Skeletal muscle cell (primary cell): Measurements from ENCODE around the gene SLC34A2.
"Not testable (repeated sequence)": the region's sequence is repeated elsewhere in the genome, so short reads cannot be mapped to it uniquely, and the experiment has no call there.

ENCODE experiments used
- DNase-seq: peaks from one replicate; pipeline ENCODE4 v3.0.0-alpha.2; 2010; ENCODE audit warnings: low read depth
- H3K4me3 ChIP-seq: 2 replicates; pipeline ENCODE4 v1.5.1; 2011; ENCODE audit warnings: low read depth, mild to moderate bottlenecking, control low read depth, low read length, moderate library complexity

Gene SLC34A2

GRCh38 chr4:25654971-25655963, at the start of gene SLC34A2:
Gene SLC34A2, plus strand, starts transcription at chr4:25655851. Its CDS starts 6,650 bp downstream, at chr4:25662501.
- no peak within 1 kb of the TSS for H3K4me3 ChIP-seq
- no peak for DNase-seq

GRCh38 chr4:25608644-25609043, 47.0 kb upstream of the SLC34A2 start:
- DNase-seq = no peak
- no peak overlapping the region for H3K4me3 ChIP-seq

- DNase-seq = no peak
- H3K4me3 ChIP-seq = no peak overlapping the region
Observed at GRCh38 chr4:25609976-25610375, 45.7 kb upstream of the SLC34A2 start.

GRCh38 chr4:25613613-25614012, 42.0 kb upstream of the SLC34A2 start:
- H3K4me3 ChIP-seq, DNase-seq: not testable (repeated sequence)

GRCh38 chr4:25614807-25615206, 40.8 kb upstream of the SLC34A2 start:
- DNase-seq = no peak
- H3K4me3 ChIP-seq = no peak overlapping the region

GRCh38 chr4:25621027-25621930, 34.4 kb upstream of the SLC34A2 start:
- H3K4me3 ChIP-seq = no peak overlapping the region
- no peak for DNase-seq

- DNase-seq = no peak
- no peak overlapping the region for H3K4me3 ChIP-seq
Observed at GRCh38 chr4:25624616-25625015, 31.0 kb upstream of the SLC34A2 start.

GRCh38 chr4:25628451-25628850, 27.2 kb upstream of the SLC34A2 start:
- no peak overlapping the region for H3K4me3 ChIP-seq
- DNase-seq = no peak

GRCh38 chr4:25632135-25632534, 23.5 kb upstream of the SLC34A2 start:
- H3K4me3 ChIP-seq = no peak overlapping the region
- DNase-seq = no peak

GRCh38 chr4:25633541-25633940, 22.1 kb upstream of the SLC34A2 start:
- no peak for DNase-seq

GRCh38 chr4:25635501-25635900, 20.1 kb upstream of the SLC34A2 start:
- H3K4me3 ChIP-seq = no peak overlapping the region

More at GRCh38 chr4:25633541-25633940, 22.1 kb upstream of the SLC34A2 start:
- no peak overlapping the region for H3K4me3 ChIP-seq

GRCh38 chr4:25637581-25638220, 17.9 kb upstream of the SLC34A2 start:
- no peak overlapping the region for H3K4me3 ChIP-seq
- no peak for DNase-seq

More at GRCh38 chr4:25635501-25635900, 20.1 kb upstream of the SLC34A2 start:
- DNase-seq = no peak

GRCh38 chr4:25638221-25638601, 17.4 kb upstream of the SLC34A2 start:
- H3K4me3 ChIP-seq = no peak overlapping the region
- no peak for DNase-seq

- DNase-seq = no peak
Observed at GRCh38 chr4:25638806-25639205, 16.8 kb upstream of the SLC34A2 start.

GRCh38 chr4:25650311-25650710, 5.3 kb upstream of the SLC34A2 start:
- DNase-seq = no peak
- no peak overlapping the region for H3K4me3 ChIP-seq

More at GRCh38 chr4:25638806-25639205, 16.8 kb upstream of the SLC34A2 start:
- no peak overlapping the region for H3K4me3 ChIP-seq

- DNase-seq = no peak
- H3K4me3 ChIP-seq = no peak overlapping the region
Observed at GRCh38 chr4:25651682-25652081, 4.0 kb upstream of the SLC34A2 start.

- no peak for DNase-seq
- H3K4me3 ChIP-seq = no peak overlapping the region
Observed at GRCh38 chr4:25654031-25654970, 1.4 kb upstream of the SLC34A2 start.

GRCh38 chr4:25656031-25656430, 380 bp downstream of the SLC34A2 start:
- H3K4me3 ChIP-seq = no peak overlapping the region
- no peak for DNase-seq
